ENCODE data around the gene CCDC32.

GRCh38 chr15:40584191-40584590, 19.3 kb upstream of the CCDC32 start:
- TF ChIP-seq EP300 (IDR thresholded peaks at IDR 0.05) (no peak), CTCF (IDR thresholded peaks at IDR 0.05) (no peak)

Measured in tibial nerve (tissue), 4 donors.